GM21381 (cell line): ENCODE data around the gene NNMT.

Source experiments
- ATAC-seq: cut with Tn5 transposase; IDR thresholded peaks from one replicate; pipeline ENCODE4 v1.9.1; 2021; ENCODE audit warnings: mild to moderate bottlenecking, moderate library complexity; ENCODE audit not compliant: unreplicated experiment

NNMT gene

DNA sequence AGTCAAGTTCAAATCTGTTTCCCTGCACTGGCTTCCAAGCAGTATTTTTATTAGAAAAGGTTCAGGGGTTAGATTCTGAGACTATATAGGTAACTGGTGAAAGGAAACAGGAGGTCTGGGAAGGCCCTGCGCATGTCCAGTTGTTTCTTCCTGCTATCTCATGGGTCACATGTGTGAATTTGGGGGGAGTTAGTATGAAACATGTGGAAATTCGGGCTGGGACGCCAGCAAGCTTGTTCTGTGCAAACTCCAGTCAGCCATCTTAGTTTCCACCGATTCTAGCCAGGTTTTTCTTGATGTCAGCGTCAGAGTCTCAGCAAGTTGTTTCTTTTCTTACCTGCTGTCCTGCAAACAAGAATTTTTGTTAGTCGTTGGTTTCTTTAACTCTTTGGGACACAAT, 46.8 kb downstream of the NNMT start:
- no peak for ATAC-seq

- ATAC-seq: no peak
Measured at GRCh38 chr11:114343493-114343892, 47.3 kb downstream of the NNMT start.

DNA sequence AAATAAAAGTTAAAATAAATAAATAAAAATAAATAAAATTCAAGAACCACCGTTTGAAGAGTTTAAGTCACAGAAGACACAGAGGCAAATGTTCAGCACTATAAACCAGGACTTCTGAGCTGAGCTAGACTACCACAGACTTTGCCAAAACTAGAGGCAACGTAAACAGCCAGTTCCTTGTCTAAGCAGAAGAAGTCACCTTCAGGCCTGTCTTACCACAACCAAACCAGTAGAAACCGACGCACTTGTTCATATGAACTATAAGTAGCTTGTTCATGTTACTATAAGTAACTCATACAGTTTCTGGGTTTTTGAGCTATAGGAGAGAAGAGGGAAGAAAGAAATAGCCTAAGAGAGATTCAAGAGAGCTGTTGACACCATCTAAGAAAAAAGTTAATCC, 48.3 kb downstream of the NNMT start:
- ATAC-seq: no peak

DNA sequence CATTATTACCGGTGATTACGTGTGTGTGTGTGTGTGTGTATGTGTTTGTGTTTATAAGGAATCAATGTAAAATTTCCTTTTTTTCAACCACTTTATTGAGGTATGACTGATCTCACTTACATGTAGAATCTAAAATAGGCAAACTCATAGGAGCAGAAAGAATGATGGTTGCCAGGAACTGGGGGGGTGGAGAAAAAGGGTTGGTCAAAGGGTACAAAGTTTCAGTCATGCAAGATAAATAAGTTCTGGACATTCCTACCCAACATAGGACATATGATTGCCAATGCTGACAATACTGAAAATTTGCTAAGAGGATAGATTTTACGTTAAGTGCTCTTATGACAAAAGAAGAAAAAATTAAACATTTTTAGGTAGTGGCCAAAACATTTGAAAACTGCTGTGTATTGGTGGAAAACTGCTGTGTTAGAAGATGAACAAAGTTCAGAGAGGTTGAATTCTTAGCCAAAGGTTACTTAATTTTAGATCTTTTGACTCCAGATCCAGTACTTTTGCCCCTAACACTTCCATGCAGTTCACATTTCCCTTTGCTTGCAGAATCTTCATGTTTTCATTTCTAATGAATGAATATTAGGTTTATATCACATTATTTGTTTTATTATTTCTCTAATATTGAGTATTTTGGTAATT, 49.5 kb downstream of the NNMT start:
- no peak for ATAC-seq

- no peak for ATAC-seq
Measured at GRCh38 chr11:114346709-114347141, 50.5 kb downstream of the NNMT start.

DNA sequence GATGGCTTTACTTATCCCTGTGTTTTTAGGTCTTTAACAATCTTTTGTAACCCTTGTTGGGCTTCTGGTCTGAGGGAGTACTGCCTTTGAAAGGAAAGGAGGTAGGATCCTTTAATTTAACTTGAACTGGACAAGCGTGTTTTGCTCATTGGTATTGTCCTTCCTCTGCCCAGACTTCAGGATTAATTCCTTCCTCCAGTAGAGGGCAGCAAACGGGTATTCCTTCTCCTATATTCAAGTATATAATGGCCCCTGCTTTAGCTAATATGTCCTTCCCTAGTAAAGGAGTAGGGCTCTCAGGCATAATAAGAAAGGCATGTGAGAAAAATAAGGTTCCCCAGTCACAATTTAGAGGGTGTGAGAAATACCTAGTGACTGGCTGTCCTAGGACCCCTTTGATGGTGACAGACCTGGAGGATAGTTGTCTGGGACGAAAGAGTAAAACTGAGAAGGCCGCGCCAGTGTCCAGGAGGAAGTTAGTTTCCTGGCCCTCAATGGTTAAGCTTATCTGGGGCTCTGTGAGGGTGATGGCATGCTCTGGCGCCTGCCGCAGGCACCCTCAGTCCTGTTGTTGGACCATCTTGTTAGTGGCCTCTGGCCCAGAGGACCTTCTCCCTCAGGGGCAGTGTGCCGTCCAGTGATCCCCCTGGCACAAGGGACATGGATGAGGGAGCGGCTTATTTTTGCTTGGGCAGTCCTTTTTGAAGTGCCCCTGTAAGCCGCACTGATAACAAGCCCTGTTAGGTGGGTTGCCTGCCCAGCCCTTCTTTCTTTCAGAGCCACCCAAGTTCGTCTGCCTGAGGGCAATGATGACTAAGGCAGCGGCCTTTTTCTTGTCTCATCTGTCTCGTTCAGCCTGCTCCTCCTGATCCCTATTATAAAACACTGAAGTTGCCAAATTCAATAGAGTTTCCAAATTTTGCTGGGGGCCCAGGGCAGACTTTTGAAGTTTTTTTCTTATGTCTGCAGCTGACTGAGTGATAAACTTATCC, 52.3 kb downstream of the NNMT start:
- no peak for ATAC-seq

GRCh38 chr11:114350022-114350421, 53.8 kb downstream of the NNMT start:
- no peak for ATAC-seq

DNA sequence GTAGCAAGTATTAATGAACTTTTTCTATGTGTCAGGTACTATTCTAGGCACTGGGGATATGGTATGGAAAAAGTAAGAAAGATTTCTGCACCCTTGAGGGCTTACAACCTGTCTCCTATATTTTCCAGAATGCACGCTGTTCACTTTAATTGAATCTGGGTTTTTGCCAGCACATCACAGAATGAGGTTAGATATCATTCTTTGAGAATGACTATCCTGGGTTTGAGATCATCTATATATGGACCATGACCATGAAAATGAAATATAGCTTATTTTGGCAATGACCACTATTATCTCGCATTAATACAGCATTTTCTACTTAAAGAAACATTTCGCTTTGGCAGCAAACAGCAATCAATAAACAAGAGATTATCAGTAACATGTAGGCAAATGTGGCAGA, 57.2 kb downstream of the NNMT start:
- no peak for ATAC-seq

DNA sequence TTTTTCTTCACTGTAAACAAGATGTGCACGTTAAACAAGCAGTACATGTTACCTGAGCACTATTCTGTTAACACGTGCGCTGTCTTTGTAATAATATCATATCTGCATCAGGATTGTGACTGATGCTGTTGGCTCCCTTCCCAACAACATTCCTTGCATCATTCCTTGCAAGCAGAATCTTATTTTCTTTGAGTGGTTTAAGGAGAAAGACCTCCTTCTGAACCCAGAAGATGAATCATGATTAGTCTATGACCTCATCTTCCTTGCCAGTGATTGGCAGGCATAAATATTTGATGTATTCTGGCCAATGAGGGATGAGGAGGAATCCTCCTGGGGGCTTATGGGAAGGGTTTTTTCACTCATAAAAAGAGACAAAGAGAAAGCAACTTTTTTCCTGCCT, 57.9 kb downstream of the NNMT start:
- ATAC-seq: no peak

- no peak for ATAC-seq
Measured at GRCh38 chr11:114358716-114359115, 62.5 kb downstream of the NNMT start.

DNA sequence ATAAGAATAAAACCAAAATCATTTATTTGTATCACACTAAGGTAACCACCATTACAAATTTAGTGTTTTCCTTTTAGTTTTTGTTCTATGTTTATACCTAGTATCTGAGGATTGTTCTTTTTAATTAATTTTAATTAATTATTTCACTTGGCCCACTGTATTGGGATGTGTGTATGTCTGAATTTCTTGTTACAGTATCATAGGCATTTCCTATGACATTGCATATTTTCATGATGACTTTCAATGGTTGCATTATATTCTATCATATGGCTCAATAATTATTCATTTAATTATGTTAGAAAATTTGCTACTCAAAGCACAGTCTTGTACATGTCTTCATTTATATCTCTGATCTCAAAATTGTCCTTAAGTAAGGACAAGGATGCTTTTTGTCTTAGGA, 63.1 kb downstream of the NNMT start:
- ATAC-seq: no peak

GRCh38 chr11:114362326-114362725, 66.1 kb downstream of the NNMT start:
- no peak for ATAC-seq

- no peak for ATAC-seq
Measured at GRCh38 chr11:114362958-114363357, 66.8 kb downstream of the NNMT start.
